Cerebellar cortex (tissue), 1 donor: ENCODE measurements around the gene FAM107A.

ENCODE experiments used
- DNase-seq: peaks from one replicate; pipeline ENCODE4 v3.0.0-alpha.2; 2015; ENCODE audit warnings: low spot score

The FAM107A gene

DNA sequence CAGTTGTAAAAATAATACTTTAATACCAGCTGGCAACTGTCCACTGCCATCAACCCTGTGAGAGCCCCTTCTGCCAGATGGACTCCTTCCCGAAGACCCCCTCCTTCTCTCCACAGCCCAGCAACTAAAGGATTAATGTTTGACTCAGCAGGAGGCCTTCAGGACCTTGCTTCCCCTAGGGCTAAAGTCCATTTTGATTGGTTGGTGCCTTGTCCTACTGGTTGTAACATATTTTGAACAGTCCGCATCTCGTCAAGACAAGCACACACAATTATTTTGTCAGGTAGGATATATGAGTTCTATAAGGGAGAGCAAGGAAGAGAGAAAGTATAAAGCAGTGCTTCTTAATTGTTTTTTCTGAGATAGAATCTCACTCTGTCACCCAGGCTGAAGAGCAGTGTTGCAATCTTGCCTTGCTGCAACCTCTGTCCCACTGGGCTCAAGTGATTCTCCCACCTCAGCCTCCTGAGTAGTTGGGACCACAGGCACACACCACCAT, 58.9 kb downstream of the FAM107A start:
- no peak for DNase-seq

DNA sequence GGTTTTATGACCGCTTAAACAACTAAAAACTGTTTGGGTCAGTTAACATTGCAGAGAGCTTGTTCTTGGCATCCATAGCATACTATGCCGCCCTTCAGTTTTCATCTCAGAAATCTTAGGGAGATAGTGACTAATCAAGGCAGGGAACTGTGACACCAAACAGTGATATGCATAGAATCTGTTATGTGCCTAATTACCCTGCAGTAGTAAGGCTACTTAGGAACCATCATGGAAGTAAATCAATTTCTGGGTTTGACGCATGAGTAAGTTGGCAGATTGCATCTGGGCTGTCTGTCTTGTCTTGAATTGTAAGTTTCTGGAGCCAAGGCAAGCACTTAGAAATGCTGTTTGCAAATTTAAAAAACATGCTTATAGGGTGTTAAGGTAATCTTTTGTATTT, 62.8 kb downstream of the FAM107A start:
- no peak for DNase-seq
